HCT116 (cell line): ENCODE data around the gene LRRC31. TPM values are rescaled to one million over a fixed set of nuclear protein-coding genes. Genes with fewer than 3 reads are reported as not detected.

ENCODE experiments used
- ATAC-seq: fragments of 200-7000 bp; cut with Tn5 transposase; 2 replicates; pipeline ENCODE4 v1.9.1; 2020; ENCODE audit warnings: mild to moderate bottlenecking, moderate library complexity
- BruUV-seq: library from RNA; stranded (reverse); fragments of 400-500 nt; replicated peaks from 2 replicates; lab custom pipeline; 2021; lab: Mats Ljungman, UMichigan
- CTCF ChIA-PET: fragments of 300-600 bp; sonication (Branson Sonifier 250); formaldehyde crosslinking; loops from one replicate; lab custom pipeline; 2021; ENCODE audit warnings: antibody characterized with exemption; lab: Charles Lee
- POLR2A ChIA-PET: fragments of 300-600, 350-600 bp; sonication (Branson Sonifier 250); formaldehyde crosslinking; loops from one replicate; lab custom pipeline; 2021; ENCODE audit warnings: antibody characterized with exemption; lab: Charles Lee
- RAD21 ChIA-PET, 2 experiments: fragments of 300-600 bp; sonication (Branson Sonifier 250); formaldehyde crosslinking; loops; one replicate each; lab custom pipeline; 2023; ENCODE audit warnings: low total read pairs in 2 of 2; ENCODE audit not compliant: uncharacterized antibody in 2 of 2, unreplicated experiment in 2 of 2, low non-redundant PET in 1 of 2; lab: Charles Lee
- DNase-seq: peaks from one replicate; pipeline ENCODE4 v3.0.0-alpha.2; 2010; ENCODE audit warnings: low read depth, low spot score
- H2AFZ ChIP-seq: fragments of 200-600 bp; shearing (Covaris generic), sonication (generic); 2 replicates; pipeline ENCODE4 v1.6.1; 2017; ENCODE audit warnings: low read depth, mixed run types, mixed read lengths, antibody characterized with exemption, low read length; ENCODE audit not compliant: poor library complexity, severe bottlenecking
- H3K27ac ChIP-seq: 2 replicates; pipeline ENCODE4 v1.5.1; 2012; ENCODE audit warnings: low read depth, low read length
- H3K27me3 ChIP-seq: fragments of 200-600 bp; sonication (generic); 2 replicates; pipeline ENCODE4 v1.6.1; 2016; ENCODE audit warnings: mixed run types, low read length, mixed read lengths; ENCODE audit not compliant: insufficient read depth
- H3K36me3 ChIP-seq, 2 experiments: fragments of 200-500 bp in 1 of 2; fragments of 200-600 bp in 1 of 2; sonication (Bioruptor generic) in 1 of 2; sonication (generic) in 1 of 2; 2 replicates each; pipeline versions ENCODE4 v1.5.1 to v1.6.1; 2014 to 2016; ENCODE audit warnings: low read length in 2 of 2, inconsistent platforms in 1 of 2, mixed read lengths in 1 of 2, mixed run types in 1 of 2; ENCODE audit not compliant: insufficient read depth in 2 of 2, control insufficient read depth in 1 of 2
- H3K4me1 ChIP-seq, 2 experiments: fragments of 200-600 bp in 1 of 2; sonication (generic) in 1 of 2; 2 replicates each; pipeline versions ENCODE4 v1.5.1 to v1.6.1; 2012 to 2017; ENCODE audit warnings: low read length in 2 of 2, inconsistent platforms in 1 of 2, mild to moderate bottlenecking in 1 of 2, mixed read lengths in 1 of 2, mixed run types in 1 of 2, moderate library complexity in 1 of 2; ENCODE audit not compliant: insufficient read depth in 2 of 2, control insufficient read depth in 1 of 2
- H3K4me2 ChIP-seq: fragments of 200-600 bp; sonication (generic); 2 replicates; pipeline ENCODE4 v1.6.1; 2017; ENCODE audit warnings: mixed run types, low read length, mixed read lengths
- H3K4me3 ChIP-seq, 2 experiments: fragments of 200-600 bp in 1 of 2; sonication (generic) in 1 of 2; replicated peaks in 1 of 2; 2 replicates each; pipeline ENCODE4 v1.5.1; 2011 to 2016; ENCODE audit warnings: low read length in 2 of 2, control low read depth in 1 of 2, low read depth in 1 of 2, mild to moderate bottlenecking in 1 of 2, mixed read lengths in 1 of 2, mixed run types in 1 of 2
- H3K79me2 ChIP-seq: fragments of 200-600 bp; sonication (generic); 2 replicates; pipeline ENCODE4 v1.6.1; 2017; ENCODE audit warnings: mild to moderate bottlenecking, mixed run types, low read length, moderate library complexity, mixed read lengths; ENCODE audit not compliant: insufficient read depth
- H3K9ac ChIP-seq: fragments of 200-600 bp; sonication (generic); 2 replicates; pipeline ENCODE4 v1.6.1; 2016; ENCODE audit warnings: low read length, mixed read lengths
- H3K9me2 ChIP-seq: fragments of 200-600 bp; sonication (generic), shearing (Covaris generic); 2 replicates; pipeline ENCODE4 v1.6.1; 2017; ENCODE audit warnings: mixed run types, mild to moderate bottlenecking, moderate library complexity; ENCODE audit not compliant: insufficient read depth
- H3K9me3 ChIP-seq, 2 experiments: fragments of 200-500 bp in 1 of 2; fragments of 200-600 bp in 1 of 2; sonication (Bioruptor generic) in 1 of 2; sonication (generic) in 1 of 2; 2 replicates each; pipeline ENCODE4 v1.6.1; 2014 to 2017; ENCODE audit warnings: low read length in 2 of 2, mixed read lengths in 2 of 2, inconsistent platforms in 1 of 2, low read depth in 1 of 2, mild to moderate bottlenecking in 1 of 2, mixed run types in 1 of 2, moderate library complexity in 1 of 2; ENCODE audit not compliant: control insufficient read depth in 1 of 2, insufficient read depth in 1 of 2
- H4K20me1 ChIP-seq: fragments of 200-600 bp; sonication (generic), shearing (Covaris generic); 2 replicates; pipeline ENCODE4 v1.6.1; 2017; ENCODE audit warnings: mixed run types, mild to moderate bottlenecking, moderate library complexity; ENCODE audit not compliant: insufficient read depth
- CBX3 ChIP-seq: IDR thresholded peaks from 2 replicates; pipeline ENCODE4 v1.6.1; 2012; ENCODE audit warnings: low read depth
- CEBPB ChIP-seq: IDR thresholded peaks from 2 replicates; pipeline ENCODE4 v1.6.1; 2012; ENCODE audit warnings: low read depth
- CTCF ChIP-seq, 3 experiments: fragments of 200-600 bp in 1 of 3; sonication (generic) in 1 of 3; IDR thresholded peaks in 2 of 3; conservative IDR thresholded peaks in 1 of 3; 2 replicates each; pipeline ENCODE4 v1.5.1; 2012 to 2017; ENCODE audit warnings: low read depth in 2 of 3, low read length in 2 of 3, antibody characterized with exemption in 1 of 3, borderline replicate concordance in 1 of 3, control low read depth in 1 of 3, mild to moderate bottlenecking in 1 of 3, mixed read lengths in 1 of 3, mixed run types in 1 of 3, moderate library complexity in 1 of 3; ENCODE audit not compliant: insufficient read depth in 1 of 3
- EGR1 ChIP-seq: IDR thresholded peaks from 2 replicates; pipeline ENCODE4 v1.6.1; 2012; ENCODE audit warnings: low read depth
- ELF1 ChIP-seq: IDR thresholded peaks from 2 replicates; pipeline ENCODE4 v1.6.1; 2012; ENCODE audit warnings: low read depth, borderline replicate concordance
- FOSL1 ChIP-seq: IDR thresholded peaks from 2 replicates; pipeline ENCODE4 v1.6.1; 2012; ENCODE audit warnings: low read depth
- POLR2AphosphoS5 ChIP-seq: IDR thresholded peaks from 2 replicates; pipeline ENCODE4 v1.6.1; 2011; ENCODE audit warnings: mild to moderate bottlenecking, low read depth, low read length, moderate library complexity
- SRF ChIP-seq: IDR thresholded peaks from 2 replicates; pipeline ENCODE4 v1.6.1; 2012; ENCODE audit warnings: low read depth
- TCF7L2 ChIP-seq: IDR thresholded peaks from 2 replicates; pipeline ENCODE4 v1.7.0; 2011; ENCODE audit warnings: borderline replicate concordance, inconsistent platforms; ENCODE audit not compliant: insufficient read depth, insufficient read length; ENCODE audit errors: extremely low read depth
- YY1 ChIP-seq: IDR thresholded peaks from 2 replicates; pipeline ENCODE4 v1.6.1; 2011; ENCODE audit warnings: low read length, low read depth, moderate library complexity, mild to moderate bottlenecking; ENCODE audit not compliant: insufficient replicate concordance; ENCODE audit errors: extremely low read depth
- ZNF274 ChIP-seq: fragments of 200-500 bp; sonication (Bioruptor generic); IDR thresholded peaks from 2 replicates; pipeline ENCODE4 v1.6.1; 2014; ENCODE audit warnings: mild to moderate bottlenecking, low read depth, low read length, inconsistent platforms
- intact Hi-C: fragments of 100-400 bp; cut with micrococcal nuclease; formaldehyde crosslinking; loops from 2 replicates; pipeline ENCODE4 v1.10.0; 2022
- total RNA-seq: library from RNA; stranded (reverse); gene quantifications from one replicate; pipeline ENCODE4 v1.2.1, GENCODE V29; 2021; ENCODE audit not compliant: unreplicated experiment
- TF ChIP-seq, protein P1 (sequence below): IDR thresholded peaks from 2 replicates; pipeline ENCODE4 v1.6.1; 2012
- TF ChIP-seq, protein P2 (sequence below): IDR thresholded peaks from 2 replicates; pipeline ENCODE4 v1.6.1; 2011; ENCODE audit warnings: mild to moderate bottlenecking, low read length, moderate library complexity; ENCODE audit not compliant: insufficient replicate concordance; ENCODE audit errors: extremely low read depth
- TF ChIP-seq, protein P3 (sequence below): IDR thresholded peaks from 2 replicates; pipeline ENCODE4 v1.6.1; 2012

The LRRC31 gene
- total RNA-seq, 1 experiment from 2014 or later = not detected

DNA sequence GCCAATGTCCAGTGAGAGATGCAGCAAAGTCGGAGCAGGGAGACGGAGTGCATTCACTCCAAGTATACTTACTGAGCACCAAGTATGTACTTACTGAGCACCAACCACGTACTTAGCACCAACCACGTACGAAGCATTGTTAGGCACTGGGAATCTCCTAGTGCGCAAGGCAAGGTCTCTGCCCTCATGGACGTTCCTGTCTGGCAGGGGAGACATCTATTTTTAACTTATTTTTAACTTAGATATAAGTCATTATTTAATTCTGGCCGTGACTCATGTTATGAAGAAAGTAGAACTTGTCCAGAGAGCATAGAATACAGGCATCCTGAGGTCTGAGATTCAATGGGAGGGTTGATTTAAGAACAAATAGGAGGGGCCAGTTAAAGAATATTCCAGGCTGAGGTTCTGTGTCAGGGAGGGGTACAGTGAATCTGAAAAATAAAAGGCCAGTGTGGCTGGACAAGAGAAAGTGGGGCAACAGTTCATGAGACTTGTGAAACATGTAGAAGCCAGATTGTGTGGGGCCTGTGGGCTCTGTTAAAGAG is 9.3 kb upstream of the LRRC31 start:
- Histone ChIP-seq H3K27me3 (no peaks in the 10 kb centered on the region), H3K4me3 (no peak overlapping the region), H4K20me1 (no peaks in the 10 kb centered on the region), H3K9me3 (no peaks in the 10 kb centered on the region), H2AFZ (no peak overlapping the region), H3K9ac (no peak overlapping the region), H3K79me2 (no peaks in the 10 kb centered on the region), H3K27ac (no peak overlapping the region), H3K4me1 (no peaks in the 10 kb centered on the region), H3K4me2 (no peak overlapping the region), H3K36me3 (no peaks in the 10 kb centered on the region), H3K9me2 (no peaks in the 10 kb centered on the region)
- ChIA-PET RAD21 (no interaction called here), POLR2A (no interaction called here), CTCF (no interaction called here)
- ATAC-seq (no peak), DNase-seq (no peak)
- intact Hi-C loops = no loop called here
- TF ChIP-seq FOSL1 (no peak), ZNF274 (no peak), SRF (no peak), ELF1 (no peak)
- TF ChIP-seq, protein P1, sequence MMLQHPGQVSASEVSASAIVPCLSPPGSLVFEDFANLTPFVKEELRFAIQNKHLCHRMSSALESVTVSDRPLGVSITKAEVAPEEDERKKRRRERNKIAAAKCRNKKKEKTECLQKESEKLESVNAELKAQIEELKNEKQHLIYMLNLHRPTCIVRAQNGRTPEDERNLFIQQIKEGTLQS = no peak
- BruUV-seq = no TSS peak

GRCh38 chr3:169871129-169871886 is 1.6 kb upstream of the LRRC31 start:
- H3K4me3 ChIP-seq = no peak overlapping the region
- BruUV-seq = no TSS peak
- no peak overlapping the region for H2AFZ ChIP-seq
- CTCF ChIA-PET = no interaction called here
- RAD21 ChIA-PET = no interaction called here
- no peaks in the 10 kb centered on the region for H3K27me3 ChIP-seq
- H3K9me2 ChIP-seq = no peaks in the 10 kb centered on the region
- TF ChIP-seq POLR2AphosphoS5 (no peak), TCF7L2 (no peak), ELF1 (no peak), ZNF274 (no peak), CTCF (IDR thresholded peaks at IDR 0.05 in 2 of 3, conservative IDR thresholded peaks at IDR 0.05 in 1 of 3; ENCODE audit: borderline replicate concordance in 1 of 3, insufficient read depth in 1 of 3, low read depth in 2 of 3, low read length in 2 of 3) (no peak), YY1 (no peak), CBX3 (no peak), CEBPB (no peak), SRF (no peak), EGR1 (no peak)
- TF ChIP-seq, protein P2, sequence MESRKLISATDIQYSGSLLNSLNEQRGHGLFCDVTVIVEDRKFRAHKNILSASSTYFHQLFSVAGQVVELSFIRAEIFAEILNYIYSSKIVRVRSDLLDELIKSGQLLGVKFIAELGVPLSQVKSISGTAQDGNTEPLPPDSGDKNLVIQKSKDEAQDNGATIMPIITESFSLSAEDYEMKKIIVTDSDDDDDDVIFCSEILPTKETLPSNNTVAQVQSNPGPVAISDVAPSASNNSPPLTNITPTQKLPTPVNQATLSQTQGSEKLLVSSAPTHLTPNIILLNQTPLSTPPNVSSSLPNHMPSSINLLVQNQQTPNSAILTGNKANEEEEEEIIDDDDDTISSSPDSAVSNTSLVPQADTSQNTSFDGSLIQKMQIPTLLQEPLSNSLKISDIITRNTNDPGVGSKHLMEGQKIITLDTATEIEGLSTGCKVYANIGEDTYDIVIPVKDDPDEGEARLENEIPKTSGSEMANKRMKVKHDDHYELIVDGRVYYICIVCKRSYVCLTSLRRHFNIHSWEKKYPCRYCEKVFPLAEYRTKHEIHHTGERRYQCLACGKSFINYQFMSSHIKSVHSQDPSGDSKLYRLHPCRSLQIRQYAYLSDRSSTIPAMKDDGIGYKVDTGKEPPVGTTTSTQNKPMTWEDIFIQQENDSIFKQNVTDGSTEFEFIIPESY = no peak
- TF ChIP-seq, protein P3, sequence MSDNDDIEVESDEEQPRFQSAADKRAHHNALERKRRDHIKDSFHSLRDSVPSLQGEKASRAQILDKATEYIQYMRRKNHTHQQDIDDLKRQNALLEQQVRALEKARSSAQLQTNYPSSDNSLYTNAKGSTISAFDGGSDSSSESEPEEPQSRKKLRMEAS = no peak
- ATAC-seq (no peak), DNase-seq (no peak)
- H3K9ac ChIP-seq = no peak overlapping the region
- H3K27ac ChIP-seq = no peak overlapping the region
- intact Hi-C loops = no loop called here
- H3K9me3 ChIP-seq = no peaks in the 10 kb centered on the region
- H3K4me2 ChIP-seq = no peak overlapping the region
- H3K4me1 ChIP-seq = no peaks in the 10 kb centered on the region
- H3K36me3 ChIP-seq = no peaks in the 10 kb centered on the region
- POLR2A ChIA-PET = no interaction called here
- H3K79me2 ChIP-seq = no peaks in the 10 kb centered on the region
- no peaks in the 10 kb centered on the region for H4K20me1 ChIP-seq
